Tibial nerve (tissue), 4 donors: Measurements from ENCODE around the gene ARHGAP15.

ENCODE experiments used
- EP300 ChIP-seq, 2 donors: sonication (generic); formaldehyde crosslinking; IDR thresholded peaks; one replicate each; pipeline ENCODE4 v1.6.1; 2017; ENCODE audit warnings: antibody characterized with exemption in 2 of 2, mild to moderate bottlenecking in 1 of 2
- POLR2A ChIP-seq, 2 donors: fragments of 450-650 bp; IDR thresholded peaks; one replicate each; pipeline ENCODE4 v1.6.1; 2017; ENCODE audit warnings: antibody characterized with exemption in 2 of 2, mild to moderate bottlenecking in 2 of 2, moderate library complexity in 2 of 2
- TF ChIP-seq, protein P1 (sequence below), 5 experiments: fragments of 200-600 bp in 3 of 5; fragments of 450-650 bp in 2 of 5; sonication (generic) in 3 of 5; IDR thresholded peaks; one replicate each; pipeline ENCODE4 v1.5.1; 2016 to 2019; ENCODE audit warnings: antibody characterized with exemption in 5 of 5, mild to moderate bottlenecking in 3 of 5, moderate library complexity in 2 of 5

- TF ChIP-seq, protein P1, sequence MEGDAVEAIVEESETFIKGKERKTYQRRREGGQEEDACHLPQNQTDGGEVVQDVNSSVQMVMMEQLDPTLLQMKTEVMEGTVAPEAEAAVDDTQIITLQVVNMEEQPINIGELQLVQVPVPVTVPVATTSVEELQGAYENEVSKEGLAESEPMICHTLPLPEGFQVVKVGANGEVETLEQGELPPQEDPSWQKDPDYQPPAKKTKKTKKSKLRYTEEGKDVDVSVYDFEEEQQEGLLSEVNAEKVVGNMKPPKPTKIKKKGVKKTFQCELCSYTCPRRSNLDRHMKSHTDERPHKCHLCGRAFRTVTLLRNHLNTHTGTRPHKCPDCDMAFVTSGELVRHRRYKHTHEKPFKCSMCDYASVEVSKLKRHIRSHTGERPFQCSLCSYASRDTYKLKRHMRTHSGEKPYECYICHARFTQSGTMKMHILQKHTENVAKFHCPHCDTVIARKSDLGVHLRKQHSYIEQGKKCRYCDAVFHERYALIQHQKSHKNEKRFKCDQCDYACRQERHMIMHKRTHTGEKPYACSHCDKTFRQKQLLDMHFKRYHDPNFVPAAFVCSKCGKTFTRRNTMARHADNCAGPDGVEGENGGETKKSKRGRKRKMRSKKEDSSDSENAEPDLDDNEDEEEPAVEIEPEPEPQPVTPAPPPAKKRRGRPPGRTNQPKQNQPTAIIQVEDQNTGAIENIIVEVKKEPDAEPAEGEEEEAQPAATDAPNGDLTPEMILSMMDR (IDR thresholded peaks at IDR 0.05): no peak
- TF ChIP-seq POLR2A (IDR thresholded peaks at IDR 0.05): no peak
- TF ChIP-seq EP300 (IDR thresholded peaks at IDR 0.05): no peak
Measured at GRCh38 chr2:143355870-143356269, 226.7 kb downstream of the ARHGAP15 start.
